NAMALWA (cell line): ENCODE measurements around the gene CPNE5.
A peak's percentile ranks its signal among the peaks of the same experiment; 100 is the strongest.

ENCODE experiments used
- DNase-seq: peaks from one replicate; pipeline ENCODE4 v3.0.0-alpha.2; 2015; ENCODE audit warnings: low spot score

CPNE5 gene

DNA sequence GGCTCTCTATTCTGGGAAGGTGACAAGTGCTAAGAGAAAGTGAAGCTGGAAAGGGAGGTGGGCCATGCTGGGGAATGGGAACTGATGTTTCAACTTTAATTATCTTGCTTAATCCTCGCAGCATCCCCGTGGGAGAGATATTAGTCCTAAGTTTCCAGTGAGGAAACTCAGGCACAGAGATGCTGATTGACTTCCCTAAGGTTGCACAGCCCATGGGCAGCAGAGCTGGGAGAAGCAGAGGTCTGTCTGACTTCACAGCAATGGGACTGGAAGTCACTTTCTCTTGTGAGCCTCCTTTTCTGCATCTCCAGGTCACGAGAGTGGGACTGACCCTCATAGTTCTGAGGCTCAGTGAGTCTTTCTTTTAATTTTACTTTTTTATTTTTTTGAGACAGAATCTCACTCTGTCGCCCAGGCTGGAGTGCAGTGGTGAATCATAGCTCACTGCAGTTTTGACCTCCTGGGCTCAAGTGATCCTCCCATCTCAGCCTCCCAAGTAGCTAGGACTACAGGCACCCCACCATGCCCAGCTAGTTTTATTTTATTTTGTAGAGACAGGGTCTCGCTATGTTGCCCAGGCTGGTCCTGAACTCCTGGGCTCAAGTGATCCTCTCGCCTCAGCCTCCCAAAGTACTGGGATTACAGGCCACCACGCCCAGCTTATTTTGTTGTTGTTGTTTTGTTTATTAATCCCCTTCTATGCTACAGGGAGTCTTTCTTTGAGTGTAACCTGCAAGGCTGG, 139.0 kb downstream of the CPNE5 start:
- no peak for DNase-seq

DNA sequence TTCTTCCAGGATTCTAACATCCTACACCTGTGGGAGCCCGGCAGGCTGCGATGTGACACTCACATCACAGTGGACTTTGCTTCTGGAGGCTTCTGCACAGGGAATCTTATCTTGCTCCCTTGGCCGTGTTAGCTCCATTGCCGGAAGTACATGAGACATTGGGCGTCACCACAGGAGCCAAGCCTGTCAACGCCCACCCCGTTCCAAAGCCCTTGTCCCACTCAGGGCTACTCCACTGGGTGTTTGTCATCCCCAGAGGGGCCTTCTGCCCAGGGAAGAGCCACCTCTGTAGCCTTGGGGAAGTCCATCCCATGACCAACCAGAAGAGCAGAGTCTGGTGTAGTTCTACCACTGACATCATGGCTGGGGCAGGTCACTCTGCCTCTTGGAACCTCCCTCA, 139.9 kb downstream of the CPNE5 start:
- no peak for DNase-seq

DNA sequence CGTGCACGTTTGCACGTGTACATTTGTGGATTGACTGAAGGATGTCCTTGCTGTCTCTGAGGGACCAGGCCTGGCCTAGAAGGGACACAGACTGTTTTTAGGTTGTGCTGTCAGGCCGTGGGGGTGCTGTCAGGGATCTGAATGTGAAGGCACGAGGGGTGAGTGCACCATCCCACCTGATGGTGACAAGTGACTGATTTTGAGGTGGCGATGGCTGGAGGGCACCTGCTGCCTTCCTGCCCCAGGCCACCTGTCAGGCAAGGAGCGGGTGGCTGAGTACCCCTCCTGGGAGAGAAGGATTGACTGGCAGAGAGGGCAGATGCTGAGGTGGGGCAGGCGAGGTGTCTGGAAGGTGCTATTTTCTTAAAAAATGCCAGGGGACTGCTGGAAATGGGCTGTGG, 140.4 kb downstream of the CPNE5 start:
- no peak for DNase-seq

DNA sequence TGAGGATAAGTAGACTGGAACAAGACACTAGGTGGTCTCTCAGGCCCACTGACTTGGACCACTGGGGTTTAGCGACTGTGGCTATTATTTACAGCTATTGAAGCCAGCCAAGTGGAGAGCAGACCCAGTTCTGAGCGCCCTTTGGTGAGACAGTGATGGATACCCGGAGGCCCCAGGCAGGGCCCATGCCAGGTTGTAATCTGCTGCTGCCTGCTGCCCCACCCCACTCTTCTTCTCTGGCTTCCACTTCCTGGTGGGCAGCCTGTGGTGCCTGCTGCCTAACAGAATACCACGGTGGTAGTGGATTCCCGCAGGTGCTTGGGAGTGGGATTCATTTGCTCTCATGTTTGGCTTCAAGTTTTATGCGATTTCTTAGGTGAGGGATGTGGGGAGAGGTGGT, 141.0 kb downstream of the CPNE5 start:
- no peak for DNase-seq

DNA sequence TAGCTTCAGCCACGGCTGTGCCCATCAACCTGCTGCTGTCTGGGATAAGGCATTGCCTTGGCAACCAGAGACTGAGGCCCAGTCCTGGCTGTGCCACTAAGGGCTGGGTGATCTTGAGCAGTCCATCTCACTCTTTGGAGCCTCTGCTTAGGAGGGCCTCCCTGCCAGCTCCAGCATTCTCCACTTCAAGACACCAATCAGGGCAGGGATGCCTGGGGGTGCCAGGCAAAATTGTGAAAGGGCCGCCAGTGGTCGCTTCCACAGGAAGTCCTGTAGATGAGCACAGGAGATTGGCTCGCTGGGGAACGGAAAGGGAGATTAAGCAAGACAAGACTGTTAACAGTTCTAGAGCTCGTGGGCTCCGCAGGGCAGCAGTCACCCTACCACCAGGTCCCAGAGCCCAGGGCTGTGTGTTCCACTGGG, 141.8 kb downstream of the CPNE5 start, which contains the start of gene RAB44:
RAB44 (plus strand) TSS at position 346 of the 423 bp plus-strand sequence. CDS start 6,410 bp downstream, outside the sequence.
- DNase-seq, result no peak

DNA sequence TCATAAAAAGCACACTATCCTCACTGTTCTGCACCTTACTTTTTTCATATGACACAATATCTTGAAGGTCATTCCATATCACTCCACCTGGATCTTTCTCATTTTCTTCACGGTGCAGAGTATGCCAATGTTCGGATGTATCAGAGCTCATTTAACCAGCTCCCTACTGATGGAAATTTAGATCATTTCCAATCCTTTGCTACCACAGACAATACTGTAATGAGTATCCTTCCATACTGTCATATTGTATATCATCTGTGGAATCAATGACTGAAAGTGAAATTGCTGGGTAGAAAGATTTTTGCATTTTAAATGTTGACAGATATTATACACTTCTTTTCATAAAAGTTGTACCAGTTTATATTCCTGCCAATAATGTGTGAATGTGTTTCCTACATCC, 143.8 kb downstream of the CPNE5 start:
- no peak for DNase-seq

DNA sequence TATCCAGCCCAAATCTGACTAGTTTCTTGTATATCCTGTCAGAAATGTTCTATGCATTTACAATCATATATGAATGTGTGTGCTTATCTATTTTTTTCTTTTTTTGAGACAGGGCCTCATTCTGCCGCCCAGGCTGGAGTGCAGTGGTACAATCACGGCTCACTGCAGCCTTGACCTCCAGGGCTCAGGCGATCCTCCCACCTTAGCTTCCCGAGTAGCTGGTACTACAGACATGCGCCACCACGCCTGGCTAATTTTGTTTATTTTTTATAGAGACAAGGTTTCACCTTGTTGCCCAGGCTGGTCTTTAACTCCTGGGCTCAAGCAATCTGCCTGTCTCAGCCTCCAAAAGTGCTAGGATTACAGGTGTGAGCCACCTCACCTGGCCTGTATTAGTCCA, 144.6 kb downstream of the CPNE5 start:
- DNase-seq, result no peak

DNA sequence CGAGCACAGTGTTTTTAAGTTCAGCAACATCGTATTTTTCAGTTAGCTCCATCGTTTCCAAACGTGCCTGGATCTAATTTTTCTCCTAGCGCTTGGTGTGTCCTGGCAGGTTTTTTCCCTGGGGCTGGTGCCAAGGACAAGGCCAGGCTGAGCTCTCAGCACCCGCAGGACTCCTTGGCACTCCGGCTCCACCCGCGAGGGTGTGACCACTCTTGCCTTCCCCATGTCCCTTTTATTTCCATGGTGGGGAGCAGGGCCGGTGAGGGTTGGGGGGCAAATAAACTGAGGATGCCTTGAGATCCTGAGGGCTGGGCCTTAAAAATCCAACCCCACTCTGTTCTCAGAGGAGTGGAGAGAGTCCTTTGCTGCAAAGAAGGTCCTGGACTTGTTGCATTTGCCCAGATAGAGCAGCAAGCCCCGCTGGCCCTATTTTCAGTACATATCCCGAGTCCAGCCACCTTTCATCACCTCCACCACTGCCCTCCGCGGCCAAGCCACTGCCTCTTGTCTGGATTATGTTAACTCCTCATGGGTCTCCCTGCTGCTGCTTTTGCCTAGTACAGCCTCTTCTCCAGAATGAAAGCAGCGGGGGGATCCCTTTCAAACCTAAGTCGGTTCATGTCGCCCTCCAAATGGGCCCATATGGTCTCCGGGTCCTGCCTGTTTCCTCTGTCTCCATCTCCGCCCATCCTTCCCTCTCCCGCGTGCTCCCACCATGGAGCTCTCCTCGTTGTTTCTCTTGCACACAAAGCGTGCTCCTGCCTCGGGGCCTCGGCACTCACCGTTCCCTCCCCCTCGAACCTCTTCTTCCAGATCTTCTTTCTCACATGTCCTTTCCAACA, 146.2 kb downstream of the CPNE5 start:
- no peak for DNase-seq

DNA sequence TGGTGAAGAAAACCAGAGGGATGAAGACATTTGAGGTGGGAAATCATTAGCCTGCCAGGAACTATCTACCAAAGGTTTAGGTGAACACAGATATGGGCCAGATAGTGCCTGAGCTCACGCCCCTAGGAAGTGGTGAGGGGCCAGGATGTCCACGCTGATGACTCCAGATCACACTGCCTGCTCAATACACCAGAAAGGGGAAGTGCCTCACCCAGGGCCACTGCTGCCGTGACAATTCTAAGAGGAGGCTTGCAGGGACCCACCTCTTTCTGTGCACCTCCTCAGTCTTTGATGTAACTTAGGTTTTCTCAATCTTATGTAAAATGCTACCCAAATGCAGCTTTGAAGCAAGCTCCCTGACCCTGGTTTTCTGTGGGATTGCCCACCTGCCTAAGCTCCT, 147.0 kb downstream of the CPNE5 start:
- DNase-seq, result peak; percentile 74

DNA sequence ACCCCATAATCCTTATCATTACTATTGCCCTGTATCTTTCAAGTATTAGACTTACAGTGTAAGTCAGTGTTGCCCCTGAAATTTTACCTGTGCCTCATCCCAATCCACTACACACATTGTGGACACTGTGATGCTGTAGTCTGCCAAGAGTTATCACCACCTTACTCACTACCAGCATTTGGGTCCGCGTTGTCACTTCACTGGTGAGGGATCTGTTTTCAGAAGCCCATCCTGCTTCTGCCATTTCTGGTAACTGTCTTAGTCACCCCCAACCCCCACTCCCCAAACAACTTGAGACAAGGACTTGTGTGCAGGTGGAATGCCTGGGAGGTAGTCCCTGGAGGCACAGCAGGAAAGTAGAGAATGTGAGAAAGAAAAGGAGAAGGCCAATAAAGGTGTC, 147.6 kb downstream of the CPNE5 start:
- DNase-seq, result no peak

DNA sequence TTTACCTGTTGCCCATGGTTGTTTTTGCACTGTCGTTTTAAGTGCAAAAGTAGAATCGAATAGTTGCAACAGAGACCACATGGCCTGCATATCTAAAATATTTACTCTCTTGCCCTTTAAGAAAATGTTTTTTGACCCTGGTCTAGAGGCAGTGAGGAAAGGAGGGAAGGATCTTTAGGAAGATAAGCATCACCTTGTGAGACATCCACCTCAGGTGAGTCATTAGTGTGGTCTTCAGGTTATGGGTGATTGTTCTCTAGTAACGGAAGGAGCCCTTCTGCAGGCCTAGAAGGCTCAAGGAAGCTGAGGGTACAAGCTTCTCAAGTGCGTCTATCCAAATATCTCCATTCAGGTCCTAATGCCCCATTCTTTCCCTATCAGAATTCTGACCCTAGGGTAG, 148.2 kb downstream of the CPNE5 start:
- no peak for DNase-seq
